HCT116 (cell line): ENCODE measurements around the gene MKRN1.

ENCODE experiments used
- CEBPB ChIP-seq: IDR thresholded peaks from 2 replicates; pipeline ENCODE4 v1.6.1; 2012; ENCODE audit warnings: low read depth
- POLR2A ChIP-seq: IDR thresholded peaks from 2 replicates; pipeline ENCODE4 v1.7.0; 2011; ENCODE audit warnings: borderline replicate concordance; ENCODE audit not compliant: insufficient read depth, insufficient read length; ENCODE audit errors: extremely low read depth
- SRF ChIP-seq: IDR thresholded peaks from 2 replicates; pipeline ENCODE4 v1.6.1; 2012; ENCODE audit warnings: low read depth
- TF ChIP-seq, protein P1 (sequence below): IDR thresholded peaks from 2 replicates; pipeline ENCODE4 v1.6.1; 2012; ENCODE audit warnings: low read depth
- TF ChIP-seq, protein P2 (sequence below), 3 experiments: fragments of 200-600 bp in 1 of 3; sonication (generic) in 1 of 3; IDR thresholded peaks in 2 of 3; conservative IDR thresholded peaks in 1 of 3; 2 replicates each; pipeline ENCODE4 v1.5.1; 2012 to 2017; ENCODE audit warnings: low read depth in 2 of 3, low read length in 2 of 3, antibody characterized with exemption in 1 of 3, borderline replicate concordance in 1 of 3, control low read depth in 1 of 3, mild to moderate bottlenecking in 1 of 3, mixed read lengths in 1 of 3, mixed run types in 1 of 3, moderate library complexity in 1 of 3; ENCODE audit not compliant: insufficient read depth in 1 of 3

DNA sequence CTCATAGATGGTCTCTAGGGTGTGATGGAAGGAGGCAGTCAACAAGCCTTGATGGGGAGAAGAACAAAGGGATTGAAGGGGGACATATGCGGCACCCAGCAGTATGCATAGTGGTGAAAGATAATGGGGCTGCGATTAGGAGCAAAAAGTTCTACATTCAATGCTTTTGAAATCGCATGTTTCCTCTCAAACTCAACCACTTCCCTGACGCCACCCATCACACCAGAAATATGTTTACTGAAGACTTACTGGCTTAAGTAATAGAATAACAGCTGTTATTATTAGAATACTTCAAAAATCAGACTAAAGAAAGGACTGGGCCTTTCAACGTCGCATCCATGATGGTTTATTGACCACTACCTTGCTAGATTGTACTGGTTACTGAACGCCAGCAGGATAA is 31.5 kb downstream of the MKRN1 start:
- TF ChIP-seq POLR2A (no peak), SRF (no peak), CEBPB (no peak)
- TF ChIP-seq, protein P1, sequence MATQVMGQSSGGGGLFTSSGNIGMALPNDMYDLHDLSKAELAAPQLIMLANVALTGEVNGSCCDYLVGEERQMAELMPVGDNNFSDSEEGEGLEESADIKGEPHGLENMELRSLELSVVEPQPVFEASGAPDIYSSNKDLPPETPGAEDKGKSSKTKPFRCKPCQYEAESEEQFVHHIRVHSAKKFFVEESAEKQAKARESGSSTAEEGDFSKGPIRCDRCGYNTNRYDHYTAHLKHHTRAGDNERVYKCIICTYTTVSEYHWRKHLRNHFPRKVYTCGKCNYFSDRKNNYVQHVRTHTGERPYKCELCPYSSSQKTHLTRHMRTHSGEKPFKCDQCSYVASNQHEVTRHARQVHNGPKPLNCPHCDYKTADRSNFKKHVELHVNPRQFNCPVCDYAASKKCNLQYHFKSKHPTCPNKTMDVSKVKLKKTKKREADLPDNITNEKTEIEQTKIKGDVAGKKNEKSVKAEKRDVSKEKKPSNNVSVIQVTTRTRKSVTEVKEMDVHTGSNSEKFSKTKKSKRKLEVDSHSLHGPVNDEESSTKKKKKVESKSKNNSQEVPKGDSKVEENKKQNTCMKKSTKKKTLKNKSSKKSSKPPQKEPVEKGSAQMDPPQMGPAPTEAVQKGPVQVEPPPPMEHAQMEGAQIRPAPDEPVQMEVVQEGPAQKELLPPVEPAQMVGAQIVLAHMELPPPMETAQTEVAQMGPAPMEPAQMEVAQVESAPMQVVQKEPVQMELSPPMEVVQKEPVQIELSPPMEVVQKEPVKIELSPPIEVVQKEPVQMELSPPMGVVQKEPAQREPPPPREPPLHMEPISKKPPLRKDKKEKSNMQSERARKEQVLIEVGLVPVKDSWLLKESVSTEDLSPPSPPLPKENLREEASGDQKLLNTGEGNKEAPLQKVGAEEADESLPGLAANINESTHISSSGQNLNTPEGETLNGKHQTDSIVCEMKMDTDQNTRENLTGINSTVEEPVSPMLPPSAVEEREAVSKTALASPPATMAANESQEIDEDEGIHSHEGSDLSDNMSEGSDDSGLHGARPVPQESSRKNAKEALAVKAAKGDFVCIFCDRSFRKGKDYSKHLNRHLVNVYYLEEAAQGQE, result no peak
- TF ChIP-seq, protein P2, sequence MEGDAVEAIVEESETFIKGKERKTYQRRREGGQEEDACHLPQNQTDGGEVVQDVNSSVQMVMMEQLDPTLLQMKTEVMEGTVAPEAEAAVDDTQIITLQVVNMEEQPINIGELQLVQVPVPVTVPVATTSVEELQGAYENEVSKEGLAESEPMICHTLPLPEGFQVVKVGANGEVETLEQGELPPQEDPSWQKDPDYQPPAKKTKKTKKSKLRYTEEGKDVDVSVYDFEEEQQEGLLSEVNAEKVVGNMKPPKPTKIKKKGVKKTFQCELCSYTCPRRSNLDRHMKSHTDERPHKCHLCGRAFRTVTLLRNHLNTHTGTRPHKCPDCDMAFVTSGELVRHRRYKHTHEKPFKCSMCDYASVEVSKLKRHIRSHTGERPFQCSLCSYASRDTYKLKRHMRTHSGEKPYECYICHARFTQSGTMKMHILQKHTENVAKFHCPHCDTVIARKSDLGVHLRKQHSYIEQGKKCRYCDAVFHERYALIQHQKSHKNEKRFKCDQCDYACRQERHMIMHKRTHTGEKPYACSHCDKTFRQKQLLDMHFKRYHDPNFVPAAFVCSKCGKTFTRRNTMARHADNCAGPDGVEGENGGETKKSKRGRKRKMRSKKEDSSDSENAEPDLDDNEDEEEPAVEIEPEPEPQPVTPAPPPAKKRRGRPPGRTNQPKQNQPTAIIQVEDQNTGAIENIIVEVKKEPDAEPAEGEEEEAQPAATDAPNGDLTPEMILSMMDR (IDR thresholded peaks at IDR 0.05 in 2 of 3, conservative IDR thresholded peaks at IDR 0.05 in 1 of 3; ENCODE audit: borderline replicate concordance in 1 of 3, insufficient read depth in 1 of 3, low read depth in 2 of 3, low read length in 2 of 3), result no peak
